22Rv1 (cell line): ENCODE results near the gene ADCY5.

ENCODE experiments used
- H3K27ac ChIP-seq: fragments of 450-650 bp; 2 replicates; pipeline ENCODE4 v1.5.1; 2017
- ZFX ChIP-seq: fragments of 450-650 bp; IDR thresholded peaks from 2 replicates; pipeline ENCODE4 v1.6.1; 2017; ENCODE audit warnings: antibody characterized with exemption, borderline replicate concordance
- TF ChIP-seq, protein P1 (sequence below): fragments of 450-650 bp; IDR thresholded peaks from 2 replicates; pipeline ENCODE4 v1.5.1; 2017; ENCODE audit warnings: mild to moderate bottlenecking

Gene ADCY5

DNA sequence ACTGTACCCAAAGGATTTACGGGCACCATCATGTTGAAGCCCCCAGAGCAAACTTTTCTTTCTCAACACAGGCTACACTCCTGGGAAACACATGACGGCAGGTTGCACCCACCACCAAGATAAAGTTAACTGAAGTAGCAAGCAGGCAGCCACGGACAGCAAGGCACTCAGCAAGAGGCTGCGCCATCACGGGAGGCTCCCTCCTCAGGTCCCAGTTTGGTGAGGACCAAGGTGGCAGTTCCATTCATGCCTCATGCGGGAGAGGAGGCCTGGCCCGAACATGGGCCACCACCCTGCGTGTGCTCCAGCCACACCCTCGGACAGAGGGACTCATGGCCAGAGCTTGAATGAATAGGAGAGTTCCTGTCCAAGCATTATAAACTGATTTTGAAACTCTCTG, 6.8 kb downstream of the ADCY5 start:
- TF ChIP-seq, protein P1, sequence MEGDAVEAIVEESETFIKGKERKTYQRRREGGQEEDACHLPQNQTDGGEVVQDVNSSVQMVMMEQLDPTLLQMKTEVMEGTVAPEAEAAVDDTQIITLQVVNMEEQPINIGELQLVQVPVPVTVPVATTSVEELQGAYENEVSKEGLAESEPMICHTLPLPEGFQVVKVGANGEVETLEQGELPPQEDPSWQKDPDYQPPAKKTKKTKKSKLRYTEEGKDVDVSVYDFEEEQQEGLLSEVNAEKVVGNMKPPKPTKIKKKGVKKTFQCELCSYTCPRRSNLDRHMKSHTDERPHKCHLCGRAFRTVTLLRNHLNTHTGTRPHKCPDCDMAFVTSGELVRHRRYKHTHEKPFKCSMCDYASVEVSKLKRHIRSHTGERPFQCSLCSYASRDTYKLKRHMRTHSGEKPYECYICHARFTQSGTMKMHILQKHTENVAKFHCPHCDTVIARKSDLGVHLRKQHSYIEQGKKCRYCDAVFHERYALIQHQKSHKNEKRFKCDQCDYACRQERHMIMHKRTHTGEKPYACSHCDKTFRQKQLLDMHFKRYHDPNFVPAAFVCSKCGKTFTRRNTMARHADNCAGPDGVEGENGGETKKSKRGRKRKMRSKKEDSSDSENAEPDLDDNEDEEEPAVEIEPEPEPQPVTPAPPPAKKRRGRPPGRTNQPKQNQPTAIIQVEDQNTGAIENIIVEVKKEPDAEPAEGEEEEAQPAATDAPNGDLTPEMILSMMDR: no peak
- no peak for TF ChIP-seq ZFX

DNA sequence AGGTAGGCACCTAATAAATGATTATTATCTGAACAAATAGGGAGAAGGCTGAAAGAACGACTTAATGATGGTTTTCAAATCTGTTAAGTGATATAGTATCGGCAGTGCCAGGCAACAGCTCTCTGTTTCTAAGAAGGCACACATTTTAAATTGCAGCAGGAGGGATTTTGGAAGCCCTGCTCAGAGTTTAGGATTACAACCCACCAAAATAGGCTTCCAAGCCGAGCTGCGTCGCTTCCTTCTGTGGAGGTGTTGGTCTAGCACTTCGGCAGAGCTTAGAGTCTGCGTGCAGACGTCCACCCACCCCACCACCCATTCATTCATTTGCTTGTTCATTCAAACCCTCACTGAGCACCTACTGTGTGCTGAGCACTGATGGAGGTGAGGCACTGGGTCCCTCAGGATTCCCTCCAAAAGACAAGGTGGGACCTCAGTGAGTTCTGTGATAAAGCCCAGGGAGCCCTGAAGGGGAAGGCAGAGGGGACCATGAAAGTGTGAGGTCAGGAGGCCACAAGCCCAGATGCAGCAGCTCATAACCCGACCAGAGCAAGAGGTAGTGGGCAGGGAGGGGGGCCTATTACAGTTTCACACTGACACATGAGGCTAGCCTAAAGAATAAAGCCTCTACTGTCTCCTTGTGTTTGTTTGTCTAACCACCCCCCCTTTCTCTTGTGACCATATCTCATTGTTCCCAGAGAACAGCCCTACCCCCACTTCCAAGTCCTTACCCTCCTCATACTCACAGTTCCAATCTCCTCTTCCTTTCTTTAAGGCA, 8.9 kb downstream of the ADCY5 start:
- TF ChIP-seq, protein P1: no peak
- no peak for TF ChIP-seq ZFX
- no peak overlapping the region for H3K27ac ChIP-seq

More for the DNA sequence above, 6.8 kb downstream of the ADCY5 start:
- H3K27ac ChIP-seq: no peak overlapping the region

DNA sequence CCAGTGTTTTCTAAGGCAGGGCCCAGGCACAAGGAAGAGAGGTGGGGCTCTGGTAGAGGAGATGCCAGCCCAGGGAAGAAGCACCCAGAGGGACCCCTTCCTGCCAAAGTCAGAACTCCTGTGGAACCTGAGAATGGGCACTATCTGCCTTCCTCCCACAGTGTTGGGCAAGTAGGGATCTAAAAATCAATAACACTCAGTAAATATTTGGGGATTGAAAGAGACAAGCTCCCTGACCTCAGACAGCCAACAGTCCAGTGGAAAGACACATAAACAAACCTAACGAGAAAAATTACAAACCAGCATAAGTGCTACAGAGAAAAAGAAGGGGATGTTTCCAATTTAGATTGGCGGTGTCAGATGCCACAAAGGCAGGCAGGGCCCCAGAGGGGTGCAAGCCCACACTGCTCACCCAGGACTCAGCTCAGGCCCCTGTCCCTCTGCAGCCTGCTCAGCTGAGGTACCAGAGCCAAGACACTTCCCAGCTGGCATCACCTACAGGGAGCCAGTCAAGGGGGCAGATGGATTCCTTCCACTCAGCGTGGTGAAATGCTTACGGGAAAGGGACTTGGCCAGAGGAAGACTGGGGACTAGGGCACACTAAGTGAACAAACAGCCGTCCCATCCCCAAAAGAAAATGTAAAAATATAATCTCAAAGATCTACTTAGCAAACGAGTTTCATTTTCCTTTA, 15.9 kb downstream of the ADCY5 start:
- no peak overlapping the region for H3K27ac ChIP-seq

DNA sequence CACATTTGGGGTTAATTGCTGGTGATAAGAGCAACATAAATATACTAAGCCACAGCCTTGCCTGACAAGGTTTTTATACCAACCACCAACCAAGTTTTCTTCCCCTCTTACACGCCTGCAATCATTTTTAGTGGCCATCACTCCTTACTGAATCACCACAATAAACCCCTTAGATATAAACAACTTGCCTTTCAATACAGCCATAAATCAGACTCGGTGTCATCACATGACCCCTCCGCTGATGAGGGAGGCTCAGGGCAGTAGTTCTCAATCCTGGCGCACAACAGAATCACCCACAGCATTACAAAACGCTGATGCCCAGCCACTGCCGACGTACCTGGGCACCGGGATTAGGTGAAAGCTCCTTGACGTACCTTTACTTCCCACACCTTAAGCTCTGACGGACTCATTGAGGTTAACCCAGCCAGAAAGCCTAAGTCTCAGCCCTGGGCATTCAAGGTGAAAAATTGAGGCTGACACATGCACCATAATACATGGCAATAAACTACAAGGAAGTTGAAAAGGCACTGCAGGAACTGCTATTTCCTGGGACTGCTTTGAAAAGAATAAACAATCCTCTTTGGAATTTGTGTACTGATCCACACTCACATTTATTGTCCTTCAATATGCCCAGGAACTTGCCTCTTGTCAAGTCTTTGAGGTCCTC, 17.1 kb downstream of the ADCY5 start:
- TF ChIP-seq ZFX: no peak
- TF ChIP-seq, protein P1: no peak
- no peak overlapping the region for H3K27ac ChIP-seq

More for the DNA sequence above, 15.9 kb downstream of the ADCY5 start:
- TF ChIP-seq ZFX: no peak
- TF ChIP-seq, protein P1: no peak

DNA sequence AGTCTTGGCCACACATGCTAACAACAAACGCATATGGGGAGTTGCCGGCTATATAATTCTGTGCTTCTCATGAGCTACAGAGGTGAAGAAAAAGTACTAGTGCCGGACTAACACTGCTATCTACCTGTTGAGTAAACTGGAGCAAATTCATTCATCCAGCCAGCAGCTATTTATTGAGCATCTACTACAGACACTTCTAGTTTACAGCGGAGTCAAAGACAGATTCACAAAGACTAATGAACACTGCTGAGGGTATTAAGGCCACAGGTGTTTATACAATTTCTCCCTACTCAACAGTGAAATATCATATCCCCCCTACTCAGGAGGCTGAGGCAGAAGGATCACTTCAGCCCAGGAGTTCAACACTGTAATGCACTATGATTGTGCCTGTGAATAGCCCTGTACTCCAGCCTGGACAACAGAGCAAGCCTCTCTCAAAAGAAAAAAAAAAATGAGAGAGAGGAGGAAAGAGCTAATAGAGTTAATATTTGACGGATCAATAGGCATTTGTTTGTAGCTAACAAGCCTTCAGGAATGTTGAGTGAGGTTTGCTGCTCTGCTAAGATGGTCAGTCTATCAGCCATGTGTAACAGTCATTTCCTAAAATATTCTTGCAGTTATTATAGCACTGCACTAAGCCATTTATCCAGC, 17.8 kb downstream of the ADCY5 start:
- H3K27ac ChIP-seq: no peak overlapping the region
- no peak for TF ChIP-seq ZFX
- TF ChIP-seq, protein P1: no peak

DNA sequence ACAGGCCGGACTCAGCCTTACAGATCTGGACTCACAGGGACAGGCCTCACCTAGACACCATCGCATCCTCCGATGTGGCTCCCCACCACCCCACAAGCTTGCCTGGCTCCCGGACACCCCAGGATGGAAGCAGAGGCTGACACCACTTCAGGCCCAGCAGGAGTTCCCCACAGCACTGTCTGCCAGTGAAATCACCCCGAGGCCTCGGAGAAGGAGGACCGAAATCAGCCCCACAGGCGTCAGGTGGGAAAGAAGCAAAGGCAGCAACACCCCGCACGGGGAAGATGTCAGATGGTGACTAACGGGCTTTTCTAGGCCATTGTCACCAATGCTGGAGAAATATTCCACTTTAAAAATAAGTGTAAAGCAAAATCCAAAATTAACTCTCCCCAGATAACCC, 18.6 kb downstream of the ADCY5 start:
- H3K27ac ChIP-seq: no peak overlapping the region
- TF ChIP-seq, protein P1: no peak
- no peak for TF ChIP-seq ZFX
